Left renal pelvis (tissue), 4 donors: Measurements from ENCODE around the gene LRRC7. TPM values are rescaled to one million over a fixed set of nuclear protein-coding genes. Genes with fewer than 3 reads are reported as not detected.

Experiments used
- DNase-seq, 4 donors: peaks; one replicate each; pipeline ENCODE4 v3.0.0-alpha.2; 2013; ENCODE audit warnings: low read depth in 4 of 4, low spot score in 3 of 4
- polyA plus RNA-seq, 4 donors: library from polyadenylated mRNA; unstranded; fragments of 120-200 nt; gene quantifications; one replicate each; pipeline ENCODE4 v1.2.1, GENCODE V29; 2013; ENCODE audit not compliant: insufficient read length in 4 of 4

The LRRC7 gene
- polyA plus RNA-seq, 4 donors: 6.3 to 25.8 (median 11.5) TPM

GRCh38 chr1:70143048-70143659 lies 575.4 kb downstream of the LRRC7 start:
- DNase-seq: peak in 1 of 4 donors; percentile 2

- DNase-seq: no peak
Measured at GRCh38 chr1:70146488-70146887, 578.8 kb downstream of the LRRC7 start.

GRCh38 chr1:70150444-70150843 lies 582.7 kb downstream of the LRRC7 start:
- no peak for DNase-seq

- no peak for DNase-seq
Measured at GRCh38 chr1:70153739-70154138, 586.0 kb downstream of the LRRC7 start.

GRCh38 chr1:70156529-70157120 lies 588.9 kb downstream of the LRRC7 start:
- DNase-seq: no peak

- DNase-seq: no peak
Measured at GRCh38 chr1:70164350-70164749, 596.6 kb downstream of the LRRC7 start.

- no peak for DNase-seq
Measured at GRCh38 chr1:70168283-70168682, 600.6 kb downstream of the LRRC7 start.

GRCh38 chr1:70169018-70169839 lies 601.5 kb downstream of the LRRC7 start:
- DNase-seq: no peak

- DNase-seq: no peak
Measured at GRCh38 chr1:70171512-70171911, 603.8 kb downstream of the LRRC7 start.
